ENCODE data around the gene IMMP2L. TPM values are rescaled to one million over a fixed set of nuclear protein-coding genes. Genes with fewer than 3 reads are reported as not detected.

The IMMP2L gene
- total RNA-seq, 1 donor from 2014 or later, result 21.5 TPM

GRCh38 chr7:110797656-110798055 lies 764.6 kb downstream of the IMMP2L start:
- H3F3A ChIP-seq (ENCODE audit: low read depth), result no peaks in the 10 kb centered on the region
- H3K4me1 ChIP-seq, result no peaks in the 10 kb centered on the region
- H3K27ac ChIP-seq, result no peak overlapping the region
- H3K9ac ChIP-seq, result no peak overlapping the region
- no peaks in the 10 kb centered on the region for H3K27me3 ChIP-seq
- Mint-ChIP-seq H3K4me1 (peaks cover 2% of the 10 kb centered on the region), H3K27me3 (ENCODE audit: insufficient read depth, low read depth) (no peaks in the 10 kb centered on the region), H3K4me3 (no peak overlapping the region), H3K9me3 (no peaks in the 10 kb centered on the region), H3K36me3 (no peaks in the 10 kb centered on the region), H3K27ac (no peak overlapping the region)
- H4K20me1 ChIP-seq (ENCODE audit: low read depth), result no peaks in the 10 kb centered on the region
- no peak for TF ChIP-seq EZH2 (IDR thresholded peaks at IDR 0.05)
- no peak for TF ChIP-seq EZH2phosphoT487 (IDR thresholded peaks at IDR 0.05)
- TF ChIP-seq, protein P1, sequence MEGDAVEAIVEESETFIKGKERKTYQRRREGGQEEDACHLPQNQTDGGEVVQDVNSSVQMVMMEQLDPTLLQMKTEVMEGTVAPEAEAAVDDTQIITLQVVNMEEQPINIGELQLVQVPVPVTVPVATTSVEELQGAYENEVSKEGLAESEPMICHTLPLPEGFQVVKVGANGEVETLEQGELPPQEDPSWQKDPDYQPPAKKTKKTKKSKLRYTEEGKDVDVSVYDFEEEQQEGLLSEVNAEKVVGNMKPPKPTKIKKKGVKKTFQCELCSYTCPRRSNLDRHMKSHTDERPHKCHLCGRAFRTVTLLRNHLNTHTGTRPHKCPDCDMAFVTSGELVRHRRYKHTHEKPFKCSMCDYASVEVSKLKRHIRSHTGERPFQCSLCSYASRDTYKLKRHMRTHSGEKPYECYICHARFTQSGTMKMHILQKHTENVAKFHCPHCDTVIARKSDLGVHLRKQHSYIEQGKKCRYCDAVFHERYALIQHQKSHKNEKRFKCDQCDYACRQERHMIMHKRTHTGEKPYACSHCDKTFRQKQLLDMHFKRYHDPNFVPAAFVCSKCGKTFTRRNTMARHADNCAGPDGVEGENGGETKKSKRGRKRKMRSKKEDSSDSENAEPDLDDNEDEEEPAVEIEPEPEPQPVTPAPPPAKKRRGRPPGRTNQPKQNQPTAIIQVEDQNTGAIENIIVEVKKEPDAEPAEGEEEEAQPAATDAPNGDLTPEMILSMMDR (IDR thresholded peaks at IDR 0.05), result no peak
- H3K4me3 ChIP-seq, result no peak overlapping the region
- no peak overlapping the region for H2AFZ ChIP-seq (replicated peaks)
- DNase-seq (ENCODE audit: low spot score), result no peak
- no peaks in the 10 kb centered on the region for H3K36me3 ChIP-seq
- H3K4me2 ChIP-seq, result no peak overlapping the region
- no peaks in the 10 kb centered on the region for H3K79me2 ChIP-seq (ENCODE audit: low read depth)
- no peaks in the 10 kb centered on the region for H3K9me3 ChIP-seq (ENCODE audit: low read depth)

GRCh38 chr7:110790992-110791391 lies 771.3 kb downstream of the IMMP2L start:
- Histone ChIP-seq H3K27ac (no peak overlapping the region), H3K79me2 (ENCODE audit: low read depth) (no peaks in the 10 kb centered on the region), H3K4me2 (no peak overlapping the region), H4K20me1 (ENCODE audit: low read depth) (no peaks in the 10 kb centered on the region), H3F3A (ENCODE audit: low read depth) (no peaks in the 10 kb centered on the region), H3K4me3 (no peak overlapping the region), H3K9ac (no peak overlapping the region), H3K4me1 (no peaks in the 10 kb centered on the region), H2AFZ (replicated peaks) (no peak overlapping the region), H3K36me3 (no peaks in the 10 kb centered on the region), H3K9me3 (ENCODE audit: low read depth) (no peaks in the 10 kb centered on the region), H3K27me3 (no peaks in the 10 kb centered on the region)
- Mint-ChIP-seq H3K36me3 (no peaks in the 10 kb centered on the region), H3K4me3 (no peak overlapping the region), H3K27me3 (ENCODE audit: insufficient read depth, low read depth) (no peaks in the 10 kb centered on the region), H3K9me3 (no peaks in the 10 kb centered on the region), H3K4me1 (peaks cover 2% of the 10 kb centered on the region), H3K27ac (no peak overlapping the region)
- no peak for TF ChIP-seq EZH2 (IDR thresholded peaks at IDR 0.05)
- TF ChIP-seq, protein P1 (IDR thresholded peaks at IDR 0.05), result no peak
- no peak for TF ChIP-seq EZH2phosphoT487 (IDR thresholded peaks at IDR 0.05)
- DNase-seq (ENCODE audit: low spot score), result no peak

DNA sequence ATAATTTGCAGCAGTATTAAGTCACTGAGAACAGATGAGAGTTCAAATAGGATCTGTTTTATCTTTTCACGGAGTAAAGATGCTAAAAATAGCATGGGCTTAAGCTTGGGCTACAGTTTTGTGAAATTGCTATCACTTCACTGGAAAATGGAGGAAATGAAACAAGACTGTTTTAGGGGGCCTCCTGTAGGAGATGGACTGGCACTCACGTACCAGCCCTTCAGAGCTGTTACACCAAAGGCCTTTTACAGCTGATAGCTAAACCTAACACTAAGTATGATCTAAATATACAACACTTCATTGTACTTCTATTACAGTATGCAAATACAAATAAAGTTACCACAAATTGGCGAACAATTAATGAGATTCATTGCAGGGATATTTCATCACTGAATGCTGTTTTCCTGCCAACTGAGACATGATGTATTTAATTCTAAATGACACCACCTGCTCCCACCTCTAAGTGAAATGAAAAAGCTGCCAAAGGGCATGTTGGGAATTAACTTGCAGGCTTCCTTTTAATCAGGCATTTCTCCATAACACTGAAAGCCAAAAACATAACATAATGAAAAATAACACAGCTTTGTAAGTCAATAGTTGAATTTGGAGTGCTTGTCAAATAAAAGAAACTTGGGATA lies 775.8 kb downstream of the IMMP2L start:
- TF ChIP-seq, protein P1 (IDR thresholded peaks at IDR 0.05), result no peak
- TF ChIP-seq EZH2phosphoT487 (IDR thresholded peaks at IDR 0.05), result no peak
- TF ChIP-seq EZH2 (IDR thresholded peaks at IDR 0.05), result no peak
- H3F3A ChIP-seq (ENCODE audit: low read depth), result no peaks in the 10 kb centered on the region
- Mint-ChIP-seq H3K9me3 (no peaks in the 10 kb centered on the region), H3K27me3 (ENCODE audit: insufficient read depth, low read depth) (no peaks in the 10 kb centered on the region), H3K27ac (no peak overlapping the region), H3K36me3 (no peaks in the 10 kb centered on the region), H3K4me3 (no peak overlapping the region), H3K4me1 (no peaks in the 10 kb centered on the region)
- H3K4me1 ChIP-seq, result no peaks in the 10 kb centered on the region
- no peaks in the 10 kb centered on the region for H4K20me1 ChIP-seq (ENCODE audit: low read depth)
- no peak overlapping the region for H3K4me2 ChIP-seq
- no peak overlapping the region for H3K4me3 ChIP-seq
- H2AFZ ChIP-seq (replicated peaks), result no peak overlapping the region
- no peaks in the 10 kb centered on the region for H3K36me3 ChIP-seq
- no peaks in the 10 kb centered on the region for H3K79me2 ChIP-seq (ENCODE audit: low read depth)
- H3K9ac ChIP-seq, result no peak overlapping the region
- H3K9me3 ChIP-seq (ENCODE audit: low read depth), result no peaks in the 10 kb centered on the region
- DNase-seq (ENCODE audit: low spot score), result no peak
- H3K27ac ChIP-seq, result no peak overlapping the region
- H3K27me3 ChIP-seq, result no peaks in the 10 kb centered on the region
